Breast epithelium (tissue), 4 donors: ENCODE results near the gene ATP5MC3. TPM values are rescaled to one million over a fixed set of nuclear protein-coding genes. Genes with fewer than 3 reads are reported as not detected.

Experiments
- DNase-seq, 2 donors: peaks; one replicate each; pipeline ENCODE4 v3.0.0-alpha.2; 2019; ENCODE audit warnings: low spot score in 2 of 2
- H3K27ac ChIP-seq, 2 donors: fragments of 200-600 bp; sonication (generic) in 1 of 2; one replicate each; pipeline ENCODE4 v1.5.1; 2016 to 2019; ENCODE audit warnings: mild to moderate bottlenecking in 1 of 2
- H3K27me3 ChIP-seq, 2 donors: fragments of 200-600 bp; sonication (generic) in 1 of 2; one replicate each; pipeline versions ENCODE4 v1.5.1 to v1.6.0; 2017 to 2019; ENCODE audit warnings: control low read depth in 1 of 2, mild to moderate bottlenecking in 1 of 2
- H3K36me3 ChIP-seq: fragments of 200-600 bp; one replicate; pipeline ENCODE4 v1.5.1; 2019
- H3K4me1 ChIP-seq, 2 donors: fragments of 200-600 bp; sonication (generic); one replicate each; pipeline ENCODE4 v1.5.1; 2016 to 2019; ENCODE audit warnings: control low read depth in 1 of 2
- H3K4me3 ChIP-seq, 3 donors: fragments of 200-600 bp; sonication (generic); 1 replicate in 2 of 3; 2 replicates in 1 of 3; pipeline ENCODE4 v1.5.1; 2016 to 2019; ENCODE audit warnings: mild to moderate bottlenecking in 3 of 3, moderate library complexity in 2 of 3
- H3K9me3 ChIP-seq, 2 donors: fragments of 200-600 bp; sonication (generic) in 1 of 2; one replicate each; pipeline ENCODE4 v1.5.1; 2016 to 2019; ENCODE audit warnings: control low read depth in 1 of 2
- POLR2A ChIP-seq: fragments of 450-650 bp; IDR thresholded peaks from one replicate; pipeline ENCODE4 v1.6.1; 2016; ENCODE audit warnings: antibody characterized with exemption, mild to moderate bottlenecking, moderate library complexity
- POLR2AphosphoS5 ChIP-seq, 3 donors: sonication (generic); formaldehyde crosslinking; IDR thresholded peaks; one replicate each; pipeline ENCODE4 v1.6.1; 2017; ENCODE audit warnings: antibody characterized with exemption in 3 of 3
- intact Hi-C: fragments of 100-400 bp; cut with DNase I; formaldehyde crosslinking; loops from one replicate; pipeline ENCODE4 v1.15.1; 2023; ENCODE audit warnings: low total_unique reads
- total RNA-seq, 3 donors: library from RNA; depleted of rRNA; stranded (reverse); fragments of >200 nt; gene quantifications; one replicate each; pipeline ENCODE4 v1.1.0, GENCODE V29; 2016
- TF ChIP-seq, protein P1 (sequence below), 3 donors: fragments of 450-650 bp; IDR thresholded peaks; one replicate each; pipeline ENCODE4 v1.5.1; 2016 to 2017; ENCODE audit warnings: antibody characterized with exemption in 3 of 3, mild to moderate bottlenecking in 3 of 3, moderate library complexity in 3 of 3

The ATP5MC3 gene
- total RNA-seq, 3 donors from 2014 or later = 112 to 125 (median 122) TPM

DNA sequence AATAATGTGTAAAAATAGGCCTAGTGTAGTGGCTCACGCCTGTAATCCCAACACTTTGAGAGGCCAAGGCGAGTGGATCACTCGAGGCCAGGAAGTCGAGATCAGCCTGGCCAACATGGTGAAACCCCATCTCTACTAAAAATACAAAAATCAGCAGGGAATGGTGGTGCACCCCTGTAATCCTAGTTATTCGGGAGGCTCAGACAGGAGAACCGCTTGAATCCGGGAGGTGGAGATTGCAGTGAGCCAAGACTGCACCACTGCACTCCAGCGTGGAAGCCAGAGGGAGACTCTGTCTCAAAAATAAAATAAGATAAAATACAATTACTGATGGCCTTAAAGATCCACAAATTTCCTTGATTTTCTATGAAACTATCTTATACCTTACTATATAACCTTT is 17.3 kb downstream of the ATP5MC3 start:
- H3K27ac ChIP-seq = no peak overlapping the region
- H3K9me3 ChIP-seq = no peaks in the 10 kb centered on the region
- peaks cover 0 to 11% of the 10 kb centered on the region in 2 donors for H3K4me1 ChIP-seq
- no peaks in the 10 kb centered on the region for H3K27me3 ChIP-seq
- no peak overlapping the region for H3K4me3 ChIP-seq
- no peak for DNase-seq
- TF ChIP-seq, protein P1, sequence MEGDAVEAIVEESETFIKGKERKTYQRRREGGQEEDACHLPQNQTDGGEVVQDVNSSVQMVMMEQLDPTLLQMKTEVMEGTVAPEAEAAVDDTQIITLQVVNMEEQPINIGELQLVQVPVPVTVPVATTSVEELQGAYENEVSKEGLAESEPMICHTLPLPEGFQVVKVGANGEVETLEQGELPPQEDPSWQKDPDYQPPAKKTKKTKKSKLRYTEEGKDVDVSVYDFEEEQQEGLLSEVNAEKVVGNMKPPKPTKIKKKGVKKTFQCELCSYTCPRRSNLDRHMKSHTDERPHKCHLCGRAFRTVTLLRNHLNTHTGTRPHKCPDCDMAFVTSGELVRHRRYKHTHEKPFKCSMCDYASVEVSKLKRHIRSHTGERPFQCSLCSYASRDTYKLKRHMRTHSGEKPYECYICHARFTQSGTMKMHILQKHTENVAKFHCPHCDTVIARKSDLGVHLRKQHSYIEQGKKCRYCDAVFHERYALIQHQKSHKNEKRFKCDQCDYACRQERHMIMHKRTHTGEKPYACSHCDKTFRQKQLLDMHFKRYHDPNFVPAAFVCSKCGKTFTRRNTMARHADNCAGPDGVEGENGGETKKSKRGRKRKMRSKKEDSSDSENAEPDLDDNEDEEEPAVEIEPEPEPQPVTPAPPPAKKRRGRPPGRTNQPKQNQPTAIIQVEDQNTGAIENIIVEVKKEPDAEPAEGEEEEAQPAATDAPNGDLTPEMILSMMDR (IDR thresholded peaks at IDR 0.05) = no peak
- TF ChIP-seq POLR2A (no peak), POLR2AphosphoS5 (IDR thresholded peaks at IDR 0.05) (no peak)
- no peaks in the 10 kb centered on the region for H3K36me3 ChIP-seq
- intact Hi-C loops = no loop called here

DNA sequence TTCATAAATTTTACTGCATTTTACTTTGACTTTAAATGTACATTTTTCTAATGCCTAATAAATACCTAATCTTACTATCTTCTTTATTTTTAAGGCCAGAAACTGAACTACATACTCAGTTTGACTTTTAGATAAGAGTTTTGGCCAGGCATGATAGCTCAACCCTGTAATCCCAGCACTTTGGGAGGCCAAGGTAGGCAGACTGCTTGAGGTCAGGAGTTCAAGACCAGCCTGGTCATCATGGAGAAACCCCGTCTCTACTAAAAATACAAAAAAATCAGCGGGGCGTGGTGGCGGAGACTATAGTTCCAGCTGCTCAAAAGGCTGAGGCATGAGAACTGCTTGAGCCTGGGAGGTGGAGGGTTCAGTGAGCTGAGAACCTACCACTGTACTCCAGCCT is 22.6 kb downstream of the ATP5MC3 start:
- intact Hi-C loops = no loop called here
- H3K4me3 ChIP-seq = no peak overlapping the region
- H3K4me1 ChIP-seq = no peaks in the 10 kb centered on the region
- no peaks in the 10 kb centered on the region for H3K9me3 ChIP-seq
- H3K36me3 ChIP-seq = no peaks in the 10 kb centered on the region
- no peaks in the 10 kb centered on the region for H3K27me3 ChIP-seq
- DNase-seq = no peak
- TF ChIP-seq, protein P1 (IDR thresholded peaks at IDR 0.05) = no peak
- TF ChIP-seq POLR2AphosphoS5 (IDR thresholded peaks at IDR 0.05) = no peak
- TF ChIP-seq POLR2A = no peak
- no peak overlapping the region for H3K27ac ChIP-seq

DNA sequence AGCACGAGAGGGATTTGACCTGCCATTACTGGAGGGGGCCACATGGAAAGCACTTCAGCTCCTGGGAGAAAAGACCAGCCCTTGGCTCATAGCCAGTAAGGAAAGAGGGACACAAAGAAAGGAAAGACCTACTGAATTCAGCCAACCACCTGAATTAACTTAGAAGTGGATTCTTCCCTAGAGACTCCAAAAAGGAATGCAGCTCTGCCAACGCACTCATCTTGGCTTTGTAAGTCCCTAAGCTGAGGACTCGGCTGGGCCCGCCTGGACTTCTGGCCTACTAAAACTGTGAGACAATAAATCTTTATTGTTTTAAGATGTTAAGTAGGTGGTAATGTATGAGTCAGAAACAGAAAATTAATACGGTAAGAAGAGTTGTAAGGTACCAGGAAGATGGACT is 25.0 kb downstream of the ATP5MC3 start:
- Histone ChIP-seq H3K4me1 (no peaks in the 10 kb centered on the region), H3K36me3 (no peaks in the 10 kb centered on the region), H3K27ac (no peak overlapping the region), H3K4me3 (no peak overlapping the region), H3K9me3 (no peaks in the 10 kb centered on the region), H3K27me3 (no peaks in the 10 kb centered on the region)
- DNase-seq = no peak
- intact Hi-C loops = no loop called here
- TF ChIP-seq POLR2A (no peak), POLR2AphosphoS5 (IDR thresholded peaks at IDR 0.05) (no peak)
- TF ChIP-seq, protein P1 (IDR thresholded peaks at IDR 0.05) = no peak

DNA sequence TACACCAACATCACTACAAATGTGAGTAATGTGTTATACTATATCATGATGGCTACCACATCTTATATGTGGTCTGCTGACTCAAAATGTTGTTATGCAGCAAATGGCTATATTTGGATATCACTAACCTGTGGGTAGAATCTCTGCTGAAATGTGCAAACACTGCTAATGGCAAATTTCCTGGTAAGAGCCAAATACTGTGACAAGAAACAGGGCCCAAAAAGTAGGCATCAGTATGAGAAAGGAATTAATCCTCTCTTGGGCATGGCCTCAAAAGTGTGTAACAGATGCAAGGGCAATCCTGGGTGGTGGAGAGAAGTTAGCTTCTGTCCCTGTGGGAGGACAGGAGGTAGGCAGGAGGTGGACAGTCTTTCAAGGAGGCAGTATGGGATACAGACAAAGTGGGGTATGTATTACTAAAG is 26.8 kb downstream of the ATP5MC3 start:
- TF ChIP-seq POLR2A (no peak), POLR2AphosphoS5 (IDR thresholded peaks at IDR 0.05) (no peak)
- TF ChIP-seq, protein P1 (IDR thresholded peaks at IDR 0.05) = no peak
- no peak overlapping the region for H3K27ac ChIP-seq
- H3K4me1 ChIP-seq = no peaks in the 10 kb centered on the region
- no peaks in the 10 kb centered on the region for H3K9me3 ChIP-seq
- no peak for DNase-seq
- H3K27me3 ChIP-seq = no peaks in the 10 kb centered on the region
- intact Hi-C loops = no loop called here
- H3K4me3 ChIP-seq = no peak overlapping the region
- no peaks in the 10 kb centered on the region for H3K36me3 ChIP-seq

DNA sequence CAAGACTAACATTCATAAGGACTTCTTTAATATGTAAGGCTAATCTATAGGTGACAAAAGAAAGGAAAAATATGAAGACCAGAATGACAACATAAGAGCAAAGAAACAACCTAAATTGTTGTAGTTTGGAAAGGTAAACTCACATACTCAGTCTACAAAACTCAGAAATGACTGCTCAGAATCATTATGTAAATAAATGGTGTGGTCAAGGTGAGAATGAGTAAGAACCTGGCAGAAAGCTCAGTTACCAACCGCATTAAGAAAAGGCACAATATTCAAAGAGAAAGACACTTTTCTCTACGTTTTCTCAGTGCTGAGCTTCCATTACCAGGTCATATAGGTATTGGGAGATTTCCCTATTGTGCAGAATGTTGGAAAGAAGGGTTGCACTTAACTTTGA is 29.3 kb downstream of the ATP5MC3 start:
- no peak for DNase-seq
- intact Hi-C loops = no loop called here
- no peaks in the 10 kb centered on the region for H3K36me3 ChIP-seq
- no peaks in the 10 kb centered on the region for H3K9me3 ChIP-seq
- TF ChIP-seq, protein P1 (IDR thresholded peaks at IDR 0.05) = no peak
- TF ChIP-seq POLR2A = no peak
- TF ChIP-seq POLR2AphosphoS5 (IDR thresholded peaks at IDR 0.05) = no peak
- H3K27ac ChIP-seq = no peak overlapping the region
- H3K4me3 ChIP-seq = no peak overlapping the region
- no peaks in the 10 kb centered on the region for H3K27me3 ChIP-seq
- no peaks in the 10 kb centered on the region for H3K4me1 ChIP-seq
